GM12878 (cell line): ENCODE data around the gene TRAPPC3L.

Experiments used
- ATF7 ChIP-seq: fragments of 450-650 bp; IDR thresholded peaks from 2 replicates; pipeline ENCODE4 v1.6.1; 2016; ENCODE audit warnings: low read depth, mild to moderate bottlenecking
- CHD2 ChIP-seq: IDR thresholded peaks from 2 replicates; pipeline ENCODE4 v1.6.1; 2011; ENCODE audit warnings: low read depth, low read length, improper control_type of control experiment, borderline replicate concordance
- CREB1 ChIP-seq: IDR thresholded peaks from 2 replicates; pipeline ENCODE4 v1.6.1; 2012; ENCODE audit warnings: low read depth, mild to moderate bottlenecking, inconsistent platforms
- EP300 ChIP-seq, 2 experiments: fragments of 150-350 bp in 1 of 2; IDR thresholded peaks; 2 replicates each; pipeline ENCODE4 v1.6.1; 2011 to 2012; ENCODE audit warnings: low read depth in 2 of 2, low read length in 2 of 2, borderline replicate concordance in 1 of 2, improper control_type of control experiment in 1 of 2, inconsistent platforms in 1 of 2; ENCODE audit not compliant: control insufficient read depth in 1 of 2
- FOXK2 ChIP-seq: fragments of 450-650 bp; IDR thresholded peaks from 2 replicates; pipeline ENCODE4 v1.6.1; 2017; ENCODE audit warnings: mild to moderate bottlenecking, moderate library complexity
- POLR2A ChIP-seq: IDR thresholded peaks from 2 replicates; pipeline ENCODE4 v1.6.1; 2011; ENCODE audit warnings: low read depth, mild to moderate bottlenecking, low read length
- RCOR1 ChIP-seq: conservative IDR thresholded peaks from 2 replicates; pipeline ENCODE4 v1.6.1; 2012; ENCODE audit warnings: low read depth, low read length, improper control_type of control experiment
- SMARCA5 ChIP-seq: fragments of 450-650 bp; IDR thresholded peaks from 2 replicates; pipeline ENCODE4 v1.6.1; 2017; ENCODE audit warnings: mild to moderate bottlenecking
- SRF ChIP-seq, 2 experiments: IDR thresholded peaks; 2 replicates each; pipeline ENCODE4 v1.6.1; 2011; ENCODE audit warnings: low read depth in 2 of 2, low read length in 2 of 2, mild to moderate bottlenecking in 1 of 2, moderate library complexity in 1 of 2
- TF ChIP-seq, protein P1 (sequence below): fragments of 450-650 bp; IDR thresholded peaks from 2 replicates; pipeline ENCODE4 v1.6.1; 2017; ENCODE audit warnings: mild to moderate bottlenecking, moderate library complexity
- TF ChIP-seq, protein P2 (sequence below), 3 experiments: IDR thresholded peaks in 2 of 3; conservative IDR thresholded peaks in 1 of 3; 2 replicates each; pipeline ENCODE4 v1.5.1; 2011; ENCODE audit warnings: low read depth in 3 of 3, low read length in 3 of 3, mild to moderate bottlenecking in 3 of 3, control low read depth in 2 of 3, moderate library complexity in 2 of 3, inconsistent platforms in 1 of 3, mixed read lengths in 1 of 3; ENCODE audit not compliant: control insufficient read depth in 2 of 3, insufficient read depth in 1 of 3; ENCODE audit errors: extremely low read depth in 1 of 3
- TF ChIP-seq, protein P3 (sequence below): IDR thresholded peaks from 2 replicates; pipeline ENCODE4 v1.6.1; 2012; ENCODE audit warnings: low read depth, low read length, improper control_type of control experiment
- TF ChIP-seq, protein P4 (sequence below): IDR thresholded peaks from 2 replicates; pipeline ENCODE4 v1.6.1; 2011; ENCODE audit warnings: mild to moderate bottlenecking, low read depth, low read length, moderate library complexity; ENCODE audit not compliant: insufficient replicate concordance
- TF ChIP-seq, protein P5 (sequence below): IDR thresholded peaks from 2 replicates; pipeline ENCODE4 v1.6.1; 2012; ENCODE audit warnings: mild to moderate bottlenecking, low read depth, low read length

DNA sequence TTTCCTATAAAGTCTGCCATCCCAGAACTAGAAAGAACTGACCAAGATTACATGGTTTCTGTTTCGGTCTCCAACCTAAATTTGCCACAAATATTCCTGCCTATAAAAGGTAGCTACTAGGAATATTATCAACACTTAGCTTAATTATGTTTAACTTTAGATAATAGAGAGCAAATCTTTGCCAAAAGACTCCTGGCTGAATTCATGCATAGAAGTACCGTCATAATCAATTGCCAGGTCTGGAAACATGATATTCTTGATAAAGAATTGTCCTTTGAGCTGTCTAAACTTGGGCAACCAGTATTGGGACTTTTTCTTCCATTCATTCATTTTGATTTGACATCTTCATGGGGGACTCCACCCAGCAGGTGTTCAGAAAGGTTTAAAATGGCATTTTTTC, 61.9 kb downstream of the TRAPPC3L start:
- TF ChIP-seq SRF (IDR thresholded peaks at IDR 0.05; ENCODE audit: low read depth in 2 of 2, low read length in 2 of 2) (no peak), POLR2A (no peak), EP300 (IDR thresholded peaks at IDR 0.05; ENCODE audit: borderline replicate concordance in 1 of 2, control insufficient read depth in 1 of 2, low read depth in 2 of 2, low read length in 2 of 2) (no peak), RCOR1 (no peak), FOXK2 (no peak), ATF7 (no peak), CHD2 (no peak), SMARCA5 (no peak), CREB1 (no peak)
- TF ChIP-seq, protein P1, sequence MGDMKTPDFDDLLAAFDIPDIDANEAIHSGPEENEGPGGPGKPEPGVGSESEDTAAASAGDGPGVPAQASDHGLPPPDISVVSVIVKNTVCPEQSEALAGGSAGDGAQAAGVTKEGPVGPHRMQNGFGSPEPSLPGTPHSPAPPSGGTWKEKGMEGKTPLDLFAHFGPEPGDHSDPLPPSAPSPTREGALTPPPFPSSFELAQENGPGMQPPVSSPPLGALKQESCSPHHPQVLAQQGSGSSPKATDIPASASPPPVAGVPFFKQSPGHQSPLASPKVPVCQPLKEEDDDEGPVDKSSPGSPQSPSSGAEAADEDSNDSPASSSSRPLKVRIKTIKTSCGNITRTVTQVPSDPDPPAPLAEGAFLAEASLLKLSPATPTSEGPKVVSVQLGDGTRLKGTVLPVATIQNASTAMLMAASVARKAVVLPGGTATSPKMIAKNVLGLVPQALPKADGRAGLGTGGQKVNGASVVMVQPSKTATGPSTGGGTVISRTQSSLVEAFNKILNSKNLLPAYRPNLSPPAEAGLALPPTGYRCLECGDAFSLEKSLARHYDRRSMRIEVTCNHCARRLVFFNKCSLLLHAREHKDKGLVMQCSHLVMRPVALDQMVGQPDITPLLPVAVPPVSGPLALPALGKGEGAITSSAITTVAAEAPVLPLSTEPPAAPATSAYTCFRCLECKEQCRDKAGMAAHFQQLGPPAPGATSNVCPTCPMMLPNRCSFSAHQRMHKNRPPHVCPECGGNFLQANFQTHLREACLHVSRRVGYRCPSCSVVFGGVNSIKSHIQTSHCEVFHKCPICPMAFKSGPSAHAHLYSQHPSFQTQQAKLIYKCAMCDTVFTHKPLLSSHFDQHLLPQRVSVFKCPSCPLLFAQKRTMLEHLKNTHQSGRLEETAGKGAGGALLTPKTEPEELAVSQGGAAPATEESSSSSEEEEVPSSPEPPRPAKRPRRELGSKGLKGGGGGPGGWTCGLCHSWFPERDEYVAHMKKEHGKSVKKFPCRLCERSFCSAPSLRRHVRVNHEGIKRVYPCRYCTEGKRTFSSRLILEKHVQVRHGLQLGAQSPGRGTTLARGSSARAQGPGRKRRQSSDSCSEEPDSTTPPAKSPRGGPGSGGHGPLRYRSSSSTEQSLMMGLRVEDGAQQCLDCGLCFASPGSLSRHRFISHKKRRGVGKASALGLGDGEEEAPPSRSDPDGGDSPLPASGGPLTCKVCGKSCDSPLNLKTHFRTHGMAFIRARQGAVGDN, result no peak
- TF ChIP-seq, protein P2, sequence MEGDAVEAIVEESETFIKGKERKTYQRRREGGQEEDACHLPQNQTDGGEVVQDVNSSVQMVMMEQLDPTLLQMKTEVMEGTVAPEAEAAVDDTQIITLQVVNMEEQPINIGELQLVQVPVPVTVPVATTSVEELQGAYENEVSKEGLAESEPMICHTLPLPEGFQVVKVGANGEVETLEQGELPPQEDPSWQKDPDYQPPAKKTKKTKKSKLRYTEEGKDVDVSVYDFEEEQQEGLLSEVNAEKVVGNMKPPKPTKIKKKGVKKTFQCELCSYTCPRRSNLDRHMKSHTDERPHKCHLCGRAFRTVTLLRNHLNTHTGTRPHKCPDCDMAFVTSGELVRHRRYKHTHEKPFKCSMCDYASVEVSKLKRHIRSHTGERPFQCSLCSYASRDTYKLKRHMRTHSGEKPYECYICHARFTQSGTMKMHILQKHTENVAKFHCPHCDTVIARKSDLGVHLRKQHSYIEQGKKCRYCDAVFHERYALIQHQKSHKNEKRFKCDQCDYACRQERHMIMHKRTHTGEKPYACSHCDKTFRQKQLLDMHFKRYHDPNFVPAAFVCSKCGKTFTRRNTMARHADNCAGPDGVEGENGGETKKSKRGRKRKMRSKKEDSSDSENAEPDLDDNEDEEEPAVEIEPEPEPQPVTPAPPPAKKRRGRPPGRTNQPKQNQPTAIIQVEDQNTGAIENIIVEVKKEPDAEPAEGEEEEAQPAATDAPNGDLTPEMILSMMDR (IDR thresholded peaks at IDR 0.05 in 2 of 3, conservative IDR thresholded peaks at IDR 0.05 in 1 of 3; ENCODE audit: control insufficient read depth in 2 of 3, extremely low read depth in 1 of 3, insufficient read depth in 1 of 3, low read depth in 3 of 3, low read length in 3 of 3), result no peak
- TF ChIP-seq, protein P3, sequence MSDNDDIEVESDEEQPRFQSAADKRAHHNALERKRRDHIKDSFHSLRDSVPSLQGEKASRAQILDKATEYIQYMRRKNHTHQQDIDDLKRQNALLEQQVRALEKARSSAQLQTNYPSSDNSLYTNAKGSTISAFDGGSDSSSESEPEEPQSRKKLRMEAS, result no peak
- TF ChIP-seq, protein P4, sequence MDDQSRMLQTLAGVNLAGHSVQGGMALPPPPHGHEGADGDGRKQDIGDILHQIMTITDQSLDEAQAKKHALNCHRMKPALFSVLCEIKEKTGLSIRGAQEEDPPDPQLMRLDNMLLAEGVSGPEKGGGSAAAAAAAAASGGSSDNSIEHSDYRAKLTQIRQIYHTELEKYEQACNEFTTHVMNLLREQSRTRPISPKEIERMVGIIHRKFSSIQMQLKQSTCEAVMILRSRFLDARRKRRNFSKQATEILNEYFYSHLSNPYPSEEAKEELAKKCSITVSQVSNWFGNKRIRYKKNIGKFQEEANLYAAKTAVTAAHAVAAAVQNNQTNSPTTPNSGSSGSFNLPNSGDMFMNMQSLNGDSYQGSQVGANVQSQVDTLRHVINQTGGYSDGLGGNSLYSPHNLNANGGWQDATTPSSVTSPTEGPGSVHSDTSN, result no peak
- TF ChIP-seq, protein P5, sequence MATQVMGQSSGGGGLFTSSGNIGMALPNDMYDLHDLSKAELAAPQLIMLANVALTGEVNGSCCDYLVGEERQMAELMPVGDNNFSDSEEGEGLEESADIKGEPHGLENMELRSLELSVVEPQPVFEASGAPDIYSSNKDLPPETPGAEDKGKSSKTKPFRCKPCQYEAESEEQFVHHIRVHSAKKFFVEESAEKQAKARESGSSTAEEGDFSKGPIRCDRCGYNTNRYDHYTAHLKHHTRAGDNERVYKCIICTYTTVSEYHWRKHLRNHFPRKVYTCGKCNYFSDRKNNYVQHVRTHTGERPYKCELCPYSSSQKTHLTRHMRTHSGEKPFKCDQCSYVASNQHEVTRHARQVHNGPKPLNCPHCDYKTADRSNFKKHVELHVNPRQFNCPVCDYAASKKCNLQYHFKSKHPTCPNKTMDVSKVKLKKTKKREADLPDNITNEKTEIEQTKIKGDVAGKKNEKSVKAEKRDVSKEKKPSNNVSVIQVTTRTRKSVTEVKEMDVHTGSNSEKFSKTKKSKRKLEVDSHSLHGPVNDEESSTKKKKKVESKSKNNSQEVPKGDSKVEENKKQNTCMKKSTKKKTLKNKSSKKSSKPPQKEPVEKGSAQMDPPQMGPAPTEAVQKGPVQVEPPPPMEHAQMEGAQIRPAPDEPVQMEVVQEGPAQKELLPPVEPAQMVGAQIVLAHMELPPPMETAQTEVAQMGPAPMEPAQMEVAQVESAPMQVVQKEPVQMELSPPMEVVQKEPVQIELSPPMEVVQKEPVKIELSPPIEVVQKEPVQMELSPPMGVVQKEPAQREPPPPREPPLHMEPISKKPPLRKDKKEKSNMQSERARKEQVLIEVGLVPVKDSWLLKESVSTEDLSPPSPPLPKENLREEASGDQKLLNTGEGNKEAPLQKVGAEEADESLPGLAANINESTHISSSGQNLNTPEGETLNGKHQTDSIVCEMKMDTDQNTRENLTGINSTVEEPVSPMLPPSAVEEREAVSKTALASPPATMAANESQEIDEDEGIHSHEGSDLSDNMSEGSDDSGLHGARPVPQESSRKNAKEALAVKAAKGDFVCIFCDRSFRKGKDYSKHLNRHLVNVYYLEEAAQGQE, result no peak
